CD4-positive, alpha-beta T cell treated with Interleukin-6 for 4 hours (primary cell): ENCODE results near the gene CCDC57.
A peak's percentile ranks its signal among the peaks of the same experiment; 100 is the strongest.

ENCODE experiments used
- DNase-seq: peaks from one replicate; pipeline ENCODE4 v3.0.0-alpha.2; 2020; ENCODE audit warnings: mixed read lengths

Gene CCDC57

GRCh38 chr17:82076785-82077591 is 135.7 kb downstream of the CCDC57 start:
- peak; percentile 1 for DNase-seq

GRCh38 chr17:82076018-82076784 is 136.4 kb downstream of the CCDC57 start:
- no peak for DNase-seq

DNA sequence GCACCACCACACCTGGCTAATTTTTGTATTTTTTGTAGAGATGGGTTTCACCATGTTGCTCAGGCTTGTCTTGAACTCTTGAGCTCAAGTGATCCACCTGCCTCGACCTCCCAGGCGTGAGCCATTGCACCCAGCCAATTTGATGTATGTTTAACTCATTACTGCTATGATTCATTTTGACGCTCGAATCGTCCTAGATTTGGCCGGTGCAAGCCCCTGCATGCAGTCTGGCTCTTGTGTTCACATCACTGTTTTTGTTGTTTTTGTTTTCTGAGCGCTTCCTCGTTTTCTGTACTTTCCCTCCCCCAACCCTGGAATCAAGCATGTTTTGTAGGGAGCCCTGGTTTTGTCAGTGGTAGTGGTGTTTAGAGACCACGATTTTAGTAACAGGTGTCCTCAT is 139.2 kb downstream of the CCDC57 start:
- DNase-seq = no peak

GRCh38 chr17:82072827-82073226 is 139.8 kb downstream of the CCDC57 start:
- DNase-seq = no peak

- DNase-seq = no peak
These were observed 142.0 kb downstream of the CCDC57 start for GRCh38 chr17:82070611-82071010.

GRCh38 chr17:82065638-82066303 is 146.9 kb downstream of the CCDC57 start, which contains the start of gene DUS1L:
DUS1L (minus strand) TSS chr17:82065804; CDS start chr17:82065059, 745 bp downstream.
- DNase-seq = peak; percentile 74

DNA sequence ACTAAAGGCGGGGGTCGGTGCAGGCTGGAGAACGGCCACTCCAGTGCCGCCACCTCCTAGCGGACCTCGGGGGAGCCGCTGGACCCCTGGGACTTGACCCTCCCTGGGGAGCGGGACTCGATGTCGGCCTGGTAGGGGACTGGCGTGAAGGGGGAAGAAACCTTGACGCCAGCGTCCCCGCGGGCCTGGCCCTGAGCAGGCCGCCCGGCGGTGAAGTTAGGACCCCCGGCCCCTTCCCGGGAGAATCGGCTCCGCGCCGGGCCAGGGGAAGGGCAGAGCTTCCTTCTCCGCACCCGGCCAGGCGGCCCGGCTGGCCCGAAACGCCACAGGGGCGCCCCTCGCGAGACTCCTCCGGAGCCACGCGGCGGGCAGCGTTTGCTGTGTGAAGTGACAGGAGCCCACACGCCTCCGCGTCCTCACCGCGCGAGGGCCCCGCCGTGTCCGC is 147.4 kb downstream of the CCDC57 start:
- DNase-seq = peak; percentile 46

DNA sequence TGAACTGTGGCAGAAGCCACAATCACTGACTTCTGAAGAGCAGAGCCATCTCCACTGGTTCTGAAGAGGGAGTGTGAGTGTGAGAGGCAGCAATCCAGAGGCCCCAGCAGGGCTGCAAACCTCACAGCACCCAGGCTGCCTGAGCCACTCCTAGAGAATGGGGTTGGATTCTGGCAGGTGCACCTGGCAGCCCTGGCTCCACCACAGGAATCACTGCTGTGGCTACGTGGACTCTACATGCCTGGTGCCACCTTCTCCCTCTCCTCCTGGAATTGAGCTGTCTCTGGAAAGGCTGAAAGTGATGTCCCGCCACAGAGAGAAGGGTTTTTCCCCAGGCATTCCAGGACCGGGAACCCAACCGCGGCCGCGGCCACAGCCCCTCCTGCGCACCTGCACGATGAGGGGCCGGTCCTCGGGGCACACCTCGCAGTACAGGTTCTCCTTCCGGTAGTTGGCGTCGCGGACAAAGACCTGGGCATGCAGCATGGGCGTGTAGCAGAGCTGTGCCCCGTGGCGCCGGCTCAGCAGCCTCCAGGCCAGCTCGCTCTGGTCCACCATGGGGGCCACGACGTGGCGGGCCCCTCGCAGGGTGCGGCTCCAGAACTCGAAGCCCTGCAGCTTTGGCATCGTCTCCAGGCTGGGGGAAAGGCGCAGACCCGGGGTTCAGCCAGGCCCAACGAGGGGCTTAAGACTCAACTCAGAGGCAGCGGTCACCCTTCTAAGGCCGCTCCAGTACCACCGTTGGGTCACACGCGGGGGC is 148.0 kb downstream of the CCDC57 start:
- DNase-seq = no peak

- no peak for DNase-seq
These were observed 148.9 kb downstream of the CCDC57 start for GRCh38 chr17:82063424-82064415.

DNA sequence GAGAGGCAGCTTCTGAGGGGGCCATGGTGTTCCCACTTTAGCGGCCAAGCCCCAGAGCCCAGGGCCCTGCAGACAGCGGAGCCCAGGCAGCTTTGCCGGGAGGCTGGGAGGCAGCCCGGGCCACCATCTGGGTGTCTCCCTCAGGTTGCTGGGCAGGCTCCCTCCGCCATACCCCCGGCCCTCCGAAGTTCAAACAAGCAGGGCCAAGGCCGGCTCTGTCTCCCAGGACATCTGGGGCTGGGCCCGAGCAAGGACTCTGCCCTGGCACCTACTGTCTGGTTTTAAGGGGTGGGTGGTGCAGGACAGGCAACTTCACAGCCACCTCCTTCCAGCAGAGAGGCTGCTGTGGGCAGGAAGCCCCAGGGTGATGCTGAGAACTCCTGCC is 149.7 kb downstream of the CCDC57 start:
- DNase-seq = no peak

DNA sequence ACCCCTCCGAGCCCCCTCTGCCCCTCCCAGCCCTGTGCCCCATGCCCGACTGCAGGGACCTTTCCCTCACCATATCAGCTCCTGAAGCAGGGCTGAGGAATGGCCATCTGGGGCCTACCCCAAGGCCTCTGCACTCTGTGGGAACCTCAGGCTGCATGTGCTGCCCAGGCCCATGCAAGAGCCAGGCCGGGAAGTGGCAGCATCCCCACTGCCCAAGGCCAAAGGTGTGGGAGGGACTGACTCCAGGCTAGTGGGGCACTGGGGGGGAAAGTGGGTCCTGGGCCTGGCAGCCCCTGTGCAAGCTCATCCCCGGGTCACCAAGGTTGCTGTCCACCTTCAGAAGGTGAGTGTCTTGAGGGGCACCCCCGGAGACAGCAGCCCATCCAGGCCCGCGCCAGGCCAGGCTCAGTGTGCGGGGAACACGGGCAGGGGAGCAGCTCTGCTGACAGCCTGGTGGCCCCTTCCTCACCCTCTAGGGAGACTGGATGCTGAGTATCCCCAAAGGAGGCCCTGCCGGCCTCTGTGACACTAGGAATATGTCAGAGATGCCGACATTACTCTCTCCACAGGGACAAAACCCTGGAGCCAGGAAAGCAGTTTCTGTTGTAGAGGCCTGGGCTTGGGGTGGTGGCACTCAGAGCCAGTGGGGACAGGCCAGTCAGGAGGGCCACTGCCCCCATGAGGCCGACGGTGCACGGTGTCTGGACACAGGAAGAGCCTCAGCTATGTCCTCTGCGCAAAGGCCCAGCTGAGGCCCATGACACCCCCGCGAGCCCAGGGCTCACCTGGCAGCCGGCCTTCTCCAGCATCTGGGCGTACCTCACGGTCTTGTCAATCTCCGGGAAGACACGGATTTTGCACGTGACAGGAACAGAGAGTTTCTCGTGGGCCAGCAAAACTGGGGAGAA is 150.3 kb downstream of the CCDC57 start:
- no peak for DNase-seq

- no peak for DNase-seq
These were observed 151.4 kb downstream of the CCDC57 start for GRCh38 chr17:82061047-82061925.

DNA sequence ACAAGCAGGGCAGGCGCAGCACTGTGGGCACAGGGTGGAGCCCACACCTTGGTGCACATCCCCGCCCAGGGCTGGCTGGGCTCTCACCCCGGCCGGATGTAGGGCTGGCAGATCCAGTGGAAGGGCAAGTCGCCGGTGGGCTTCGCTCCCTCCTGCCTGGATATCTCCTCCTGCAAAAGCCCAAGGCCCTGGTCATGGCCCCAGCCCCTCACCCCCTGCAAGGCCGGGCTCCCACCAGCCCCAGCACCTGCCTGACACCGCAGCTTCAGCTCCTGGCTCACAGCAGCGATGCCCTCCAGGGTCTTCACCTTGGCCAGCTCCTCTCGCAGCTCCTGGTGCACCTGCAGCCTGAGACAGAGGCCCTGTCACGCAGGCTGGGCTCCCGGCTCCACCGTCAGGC is 152.0 kb downstream of the CCDC57 start:
- no peak for DNase-seq

- no peak for DNase-seq
These were observed 152.7 kb downstream of the CCDC57 start for GRCh38 chr17:82060001-82060380.

- DNase-seq = no peak
These were observed 153.2 kb downstream of the CCDC57 start for GRCh38 chr17:82059272-82060000.

DNA sequence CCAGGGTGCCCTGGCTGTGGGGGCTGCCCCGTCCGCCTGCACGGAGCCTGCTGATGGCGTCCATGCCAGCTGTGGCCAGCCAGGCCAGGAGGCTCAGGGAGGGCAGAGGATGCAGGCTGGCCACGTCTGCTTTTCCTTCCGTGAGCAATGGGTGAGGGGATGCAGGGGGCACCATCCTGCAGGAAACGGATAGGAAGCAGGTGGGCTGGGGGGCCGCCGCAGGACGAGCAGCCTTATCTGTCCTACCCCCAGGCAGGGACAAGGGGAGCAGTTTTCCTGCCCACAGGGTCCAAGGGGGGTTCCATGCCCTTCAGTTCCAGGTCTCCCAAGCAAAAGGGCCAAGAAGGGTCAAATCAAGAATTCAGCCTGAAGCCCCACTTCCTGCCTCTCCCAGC is 153.8 kb downstream of the CCDC57 start:
- no peak for DNase-seq

DNA sequence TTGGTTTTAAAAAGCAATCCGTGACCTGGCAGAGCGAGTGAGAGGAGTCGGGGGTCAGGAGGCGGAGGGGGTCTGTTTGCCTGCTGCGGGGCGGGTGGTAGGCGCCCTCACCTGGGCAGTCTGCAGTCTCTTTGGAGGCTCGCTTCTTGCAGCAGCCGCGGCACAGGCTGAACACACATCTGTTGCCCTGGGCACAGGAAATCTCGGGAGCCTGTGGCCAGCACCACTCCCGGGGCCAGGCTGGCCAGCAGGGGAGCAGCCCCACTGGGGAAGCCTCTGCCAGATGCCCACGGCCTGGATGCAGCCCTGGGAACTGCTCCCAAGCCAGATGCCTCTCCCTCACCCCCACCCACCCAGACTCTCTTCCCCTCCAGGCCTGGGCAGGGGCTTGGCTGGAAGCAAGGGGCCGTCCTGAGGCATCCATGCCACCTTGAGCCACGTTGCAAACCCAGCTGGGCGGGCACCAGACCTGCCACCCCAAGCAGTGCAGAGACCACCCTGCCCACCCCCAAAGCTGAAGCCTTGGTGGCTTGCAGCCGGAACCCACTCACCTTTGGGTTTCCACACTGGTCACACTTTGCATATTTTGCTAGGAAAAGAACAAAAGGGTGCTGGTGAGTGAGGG is 154.3 kb downstream of the CCDC57 start:
- no peak for DNase-seq
